Muscle of leg (tissue), 16 donors: Measurements from ENCODE around the gene LCE1A. TPM values are rescaled to one million over a fixed set of nuclear protein-coding genes. Genes with fewer than 3 reads are reported as not detected.

Experiments
- DNase-seq: peaks from one replicate; pipeline ENCODE4 v3.0.0; 2013
- H3K27ac ChIP-seq: one replicate; pipeline ENCODE4 v1.5.1; 2013; ENCODE audit warnings: mild to moderate bottlenecking, low read length, control low read depth
- H3K27me3 ChIP-seq: one replicate; pipeline ENCODE4 v1.6.1; 2013; ENCODE audit warnings: low read length; ENCODE audit not compliant: control insufficient read depth, insufficient read depth
- H3K36me3 ChIP-seq: one replicate; pipeline ENCODE4 v1.6.1; 2013; ENCODE audit warnings: low read length; ENCODE audit not compliant: control insufficient read depth, insufficient read depth
- H3K4me1 ChIP-seq: one replicate; pipeline ENCODE4 v1.6.1; 2013; ENCODE audit warnings: low read length; ENCODE audit not compliant: control insufficient read depth, insufficient read depth
- H3K4me3 ChIP-seq: one replicate; pipeline ENCODE4 v1.5.1; 2013; ENCODE audit warnings: low read length, control low read depth
- H3K9me3 ChIP-seq: replicated peaks from 2 replicates; pipeline ENCODE4 v1.6.1; 2013; ENCODE audit warnings: low read depth, low read length; ENCODE audit not compliant: control insufficient read depth
- WGBS: methylation state at CpG from one replicate; pipeline ENCODE4 v1.1.5; 2013; ENCODE audit warnings: missing lambda C conversion rate; ENCODE audit not compliant: insufficient coverage; 5-methylcytosine and 5-hydroxymethylcytosine counted together
- long read RNA-seq, 11 donors: transcript quantifications; one replicate each; lab custom pipeline, GENCODE V29; 2026
- polyA plus RNA-seq, 8 donors: library from polyadenylated mRNA; unstranded; fragments of 120-200 nt; gene quantifications; one replicate each; pipeline versions ENCODE4 v1.2.1 to v1.2.3, GENCODE V29; 2013; ENCODE audit warnings: inconsistent platforms in 1 of 8, low replicate concordance in 1 of 8; ENCODE audit not compliant: insufficient read length in 8 of 8, insufficient read depth in 1 of 8
- total RNA-seq: library from RNA; stranded (reverse); fragments of 120-200 nt; gene quantifications from one replicate; pipeline ENCODE4 v1.2.4, GENCODE V29; 2013

The LCE1A gene
- not detected for total RNA-seq
- polyA plus RNA-seq = not detected
- long read RNA-seq, donor 1 = 0 reads
- long read RNA-seq, donor 2 = 0 reads
- long read RNA-seq, donor 3 = 0 reads
- long read RNA-seq, donor 4 = 0 reads
- long read RNA-seq, donor 5 = 0 reads
- long read RNA-seq, donor 6 = 0 reads
- long read RNA-seq, donor 7 = 0 reads
- long read RNA-seq, donor 8 = 0 reads
- long read RNA-seq, donor 9 = 0 reads
- long read RNA-seq, donor 10 = 0 reads
- long read RNA-seq, donor 11 = 0 reads

- H3K27me3 ChIP-seq = peaks cover 2% of the 10 kb centered on the region
- H3K9me3 ChIP-seq = no peaks in the 10 kb centered on the region
- no peak within 1 kb of the TSS for H3K4me3 ChIP-seq
- 75% methylated on average over 2 of the region's 2 CpGs for WGBS
- DNase-seq = no peak
- H3K27ac ChIP-seq = no peak within 1 kb of the TSS
- no peaks in the 10 kb centered on the region for H3K4me1 ChIP-seq
- no peaks in the 10 kb centered on the region for H3K36me3 ChIP-seq
These were observed at the start of gene LCE1A for GRCh38 chr1:152827173-152827572. Gene LCE1A (plus strand): TSS chr1:152827473. CDS start chr1:152827473, 0 bp downstream.

- no peak for DNase-seq
- H3K36me3 ChIP-seq = no peaks in the 10 kb centered on the region
- no peak overlapping the region for H3K27ac ChIP-seq
- peaks cover 10% of the 10 kb centered on the region for H3K9me3 ChIP-seq
- no peaks in the 10 kb centered on the region for H3K4me1 ChIP-seq
- no CpG with 5 or more reads among the region's 4 CpGs for WGBS
- H3K4me3 ChIP-seq = no peak overlapping the region
- no peaks in the 10 kb centered on the region for H3K27me3 ChIP-seq
These were observed 49.6 kb upstream of the LCE1A start for GRCh38 chr1:152777510-152778137.

- Histone ChIP-seq H3K9me3 (no peaks in the 10 kb centered on the region), H3K4me1 (no peaks in the 10 kb centered on the region), H3K36me3 (no peaks in the 10 kb centered on the region), H3K4me3 (no peak overlapping the region), H3K27me3 (no peaks in the 10 kb centered on the region), H3K27ac (no peak overlapping the region)
- DNase-seq = no peak
- WGBS = 100% methylated on average over 1 of the region's 2 CpGs
These were observed 44.2 kb upstream of the LCE1A start for GRCh38 chr1:152783095-152783494.

- no peak for DNase-seq
- Histone ChIP-seq H3K27ac (no peak within 1 kb of the TSS), H3K9me3 (no peaks in the 10 kb centered on the region), H3K27me3 (no peaks in the 10 kb centered on the region), H3K4me1 (no peaks in the 10 kb centered on the region), H3K36me3 (no peaks in the 10 kb centered on the region), H3K4me3 (no peak within 1 kb of the TSS)
- WGBS = no CpG with 5 or more reads among the region's 2 CpGs
These were observed 41.2 kb upstream of the LCE1A start, which contains the start of gene LCE1E for GRCh38 chr1:152786077-152786476. Gene LCE1E (plus strand): TSS chr1:152786257. CDS start chr1:152787300, 1,043 bp downstream.

GRCh38 chr1:152795686-152796085, 31.6 kb upstream of the LCE1A start:
- DNase-seq = no peak
- 75% methylated on average over 2 of the region's 4 CpGs for WGBS
- Histone ChIP-seq H3K27ac (no peak overlapping the region), H3K4me3 (no peak overlapping the region), H3K4me1 (no peaks in the 10 kb centered on the region), H3K9me3 (no peaks in the 10 kb centered on the region), H3K36me3 (no peaks in the 10 kb centered on the region), H3K27me3 (no peaks in the 10 kb centered on the region)

GRCh38 chr1:152796421-152796820, 30.9 kb upstream of the LCE1A start, which contains the start of gene LCE1D:
Gene LCE1D (plus strand): TSS chr1:152796721. CDS start chr1:152797795, 1,074 bp downstream.
- 25% methylated on average over 1 of the region's 3 CpGs for WGBS
- Histone ChIP-seq H3K36me3 (no peaks in the 10 kb centered on the region), H3K4me3 (no peak within 1 kb of the TSS), H3K27ac (no peak within 1 kb of the TSS), H3K4me1 (no peaks in the 10 kb centered on the region), H3K27me3 (no peaks in the 10 kb centered on the region), H3K9me3 (no peaks in the 10 kb centered on the region)
- DNase-seq = no peak

- 86% methylated on average over 1 of the region's 1 CpG for WGBS
- H3K36me3 ChIP-seq = no peaks in the 10 kb centered on the region
- no peaks in the 10 kb centered on the region for H3K9me3 ChIP-seq
- DNase-seq = no peak
- no peak overlapping the region for H3K4me3 ChIP-seq
- no peak overlapping the region for H3K27ac ChIP-seq
- H3K27me3 ChIP-seq = no peaks in the 10 kb centered on the region
- no peaks in the 10 kb centered on the region for H3K4me1 ChIP-seq
These were observed 25.9 kb upstream of the LCE1A start for GRCh38 chr1:152801333-152801732.

- Histone ChIP-seq H3K4me3 (no peak within 1 kb of the TSS), H3K27me3 (no peaks in the 10 kb centered on the region), H3K4me1 (no peaks in the 10 kb centered on the region), H3K36me3 (no peaks in the 10 kb centered on the region), H3K9me3 (no peaks in the 10 kb centered on the region), H3K27ac (no peak within 1 kb of the TSS)
- no CpG with 5 or more reads among the region's 3 CpGs for WGBS
- DNase-seq = no peak
These were observed 20.7 kb upstream of the LCE1A start, which contains the start of gene LCE1C for GRCh38 chr1:152806576-152806975. Gene LCE1C (minus strand): TSS chr1:152806651. CDS start chr1:152805478, 1,173 bp downstream.

- Histone ChIP-seq H3K27me3 (no peaks in the 10 kb centered on the region), H3K27ac (no peak overlapping the region), H3K4me1 (no peaks in the 10 kb centered on the region), H3K9me3 (no peaks in the 10 kb centered on the region), H3K4me3 (no peak overlapping the region), H3K36me3 (no peaks in the 10 kb centered on the region)
- WGBS = 75% methylated on average over 2 of the region's 2 CpGs
- DNase-seq = no peak
These were observed 16.2 kb upstream of the LCE1A start for GRCh38 chr1:152811050-152811449.

GRCh38 chr1:152811671-152812070, 15.6 kb upstream of the LCE1A start, which contains the start of gene LCE1B:
Gene LCE1B (plus strand): TSS chr1:152811971. CDS start chr1:152812447, 476 bp downstream.
- Histone ChIP-seq H3K9me3 (no peaks in the 10 kb centered on the region), H3K4me3 (no peak within 1 kb of the TSS), H3K4me1 (no peaks in the 10 kb centered on the region), H3K27me3 (no peaks in the 10 kb centered on the region), H3K36me3 (no peaks in the 10 kb centered on the region), H3K27ac (no peak within 1 kb of the TSS)
- WGBS = no CpG with 5 or more reads among the region's 2 CpGs
- DNase-seq = no peak
